Glomerular endothelial cell (primary cell): Measurements from ENCODE around the gene GALNT3. TPM values are rescaled to one million over a fixed set of nuclear protein-coding genes. Genes with fewer than 3 reads are reported as not detected.

Experiments
- DNase-seq: peaks from one replicate; pipeline ENCODE4 v3.0.0-alpha.2; 2011; ENCODE audit warnings: low read depth, low spot score; ENCODE audit errors: extremely low read depth
- total RNA-seq: library from RNA; depleted of rRNA; stranded (reverse); fragments of >200 nt; gene quantifications from 2 replicates; pipeline ENCODE4 v1.2.3, GENCODE V29; 2015

The GALNT3 gene
- total RNA-seq, 1 donor from 2014 or later, result 4.0 TPM

DNA sequence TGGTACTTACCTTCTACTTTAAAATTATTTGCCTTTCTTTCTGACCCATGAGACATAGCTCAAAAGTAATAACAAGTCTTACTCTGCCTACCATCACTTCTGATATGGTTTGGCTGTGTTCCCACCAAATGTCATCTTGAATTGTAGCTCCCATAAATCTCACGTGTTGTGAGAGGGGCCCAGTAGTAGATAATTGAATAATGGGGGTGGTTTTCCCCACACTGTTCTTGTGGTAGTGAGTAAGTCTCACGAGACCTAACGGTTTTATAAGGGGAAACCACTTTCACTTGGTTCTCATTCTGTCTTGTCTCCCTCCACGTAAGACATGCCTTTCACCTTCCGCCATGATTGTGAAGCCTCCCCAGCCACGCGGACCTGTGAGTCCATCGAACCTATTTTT is 47.5 kb downstream of the GALNT3 start:
- no peak for DNase-seq

- DNase-seq, result no peak
Measured at GRCh38 chr2:165745916-165746315, 48.1 kb downstream of the GALNT3 start.

- no peak for DNase-seq
Measured at GRCh38 chr2:165743442-165743841, 50.6 kb downstream of the GALNT3 start.

GRCh38 chr2:165725421-165725820 is 68.6 kb downstream of the GALNT3 start:
- no peak for DNase-seq

DNA sequence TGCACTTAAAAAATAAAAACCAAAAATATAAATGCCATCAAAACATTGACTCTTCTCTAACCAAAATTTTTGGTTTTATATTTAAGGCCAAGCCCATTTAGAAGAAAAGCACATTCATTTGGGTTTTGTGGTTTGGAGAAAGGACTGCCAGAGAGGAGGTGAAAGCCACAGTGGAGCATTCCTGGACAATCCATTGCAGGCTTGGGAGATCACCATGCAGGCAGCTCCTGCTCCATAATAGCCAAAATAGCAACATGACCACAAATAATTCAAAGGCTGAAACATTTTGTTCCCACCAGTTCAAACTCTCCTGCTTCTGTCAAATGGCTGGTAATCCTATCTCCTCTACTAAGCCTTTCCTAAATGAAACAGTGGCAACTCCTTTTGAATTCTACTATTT is 73.5 kb downstream of the GALNT3 start:
- DNase-seq, result no peak

GRCh38 chr2:165718610-165719210 is 75.3 kb downstream of the GALNT3 start:
- no peak for DNase-seq

- no peak for DNase-seq
Measured at GRCh38 chr2:165716091-165716490, 78.0 kb downstream of the GALNT3 start.

GRCh38 chr2:165706960-165707487 is 87.0 kb downstream of the GALNT3 start:
- no peak for DNase-seq

DNA sequence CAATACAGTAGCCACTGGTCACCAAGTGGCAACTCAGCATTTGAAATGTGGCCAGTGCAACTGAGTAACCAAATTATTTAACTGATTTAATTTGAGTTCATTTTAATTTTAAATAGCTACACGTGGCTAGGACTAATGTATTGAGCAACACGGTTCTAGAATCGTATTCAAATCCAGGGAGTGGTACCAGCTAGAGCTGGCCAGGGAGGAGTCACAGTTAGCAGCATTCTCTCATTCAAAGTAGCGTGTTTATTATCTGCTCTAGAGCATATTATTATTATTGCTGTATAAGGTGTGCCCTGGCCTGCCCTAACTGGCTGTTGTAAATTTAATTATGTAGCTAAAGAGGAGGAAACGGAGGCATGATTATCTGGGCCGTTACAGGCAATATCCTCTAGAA is 92.9 kb downstream of the GALNT3 start:
- DNase-seq, result no peak

DNA sequence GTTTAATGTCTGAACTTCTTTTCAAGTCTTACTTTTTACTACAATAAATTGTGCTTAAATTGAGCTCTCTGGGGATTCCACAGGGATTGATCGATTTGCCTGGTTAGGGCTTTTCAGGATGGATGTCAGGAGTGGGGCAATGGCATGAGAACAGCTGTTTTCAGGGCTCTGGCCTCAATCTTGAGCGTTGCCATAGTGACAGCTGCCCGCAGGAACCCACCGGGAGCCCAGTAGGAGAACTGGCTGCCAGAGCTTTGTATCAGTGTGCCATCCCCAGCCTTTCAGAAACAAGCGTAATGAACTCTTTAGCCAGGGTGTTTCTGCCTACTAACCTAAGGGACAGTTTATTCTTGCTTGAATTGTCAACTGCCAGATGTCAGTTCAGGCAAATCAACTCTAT is 93.5 kb downstream of the GALNT3 start:
- DNase-seq, result no peak

- no peak for DNase-seq
Measured at GRCh38 chr2:165699946-165700345, 94.1 kb downstream of the GALNT3 start.

DNA sequence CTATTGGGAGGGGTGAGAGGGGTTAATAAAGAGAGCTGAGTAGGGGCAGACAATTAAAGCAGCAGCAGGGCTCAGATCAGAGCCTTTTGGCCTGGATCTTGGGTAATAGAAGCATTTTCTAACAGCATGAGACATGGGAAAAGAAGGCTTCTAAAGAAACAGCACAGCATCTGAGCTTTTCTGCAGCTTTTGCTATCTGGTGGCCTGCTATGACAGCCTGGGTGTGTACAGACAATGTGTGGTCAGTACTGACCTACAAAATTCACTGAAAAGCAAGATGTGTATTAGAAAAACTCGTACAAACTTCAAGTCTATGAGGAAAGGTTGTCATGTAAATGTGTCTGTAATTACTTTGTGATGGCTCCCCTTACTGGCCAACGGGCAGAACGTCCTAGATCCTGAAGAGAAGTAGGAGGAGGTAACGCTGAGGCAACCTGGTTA is 95.6 kb downstream of the GALNT3 start:
- DNase-seq, result peak; percentile 14

GRCh38 chr2:165697748-165698443 is 96.2 kb downstream of the GALNT3 start:
- no peak for DNase-seq

Other genes starting within 250 kb of the GALNT3 start
- 17.0 and 28.3 TPM in 2 replicates for gene TTC21B, start 159.5 kb upstream of the GALNT3 start, total RNA-seq